GM20000 (cell line): ENCODE measurements around the gene NXF2B.
"Not testable (repeated sequence)": the region's sequence is repeated elsewhere in the genome, so short reads cannot be mapped to it uniquely, and the experiment has no call there.

Experiments
- DNase-seq: peaks from one replicate; pipeline ENCODE4 v3.0.0; 2012; ENCODE audit warnings: low spot score
- CTCF ChIP-seq: IDR thresholded peaks from 2 replicates; pipeline ENCODE4 v1.5.1; 2012; ENCODE audit warnings: mild to moderate bottlenecking, control low read depth; ENCODE audit errors: extremely low read depth, missing control alignments

NXF2B gene

GRCh38 chrX:102439908-102440307, at the start of gene NXF2B:
NXF2B (minus strand) TSS chrX:102440008; CDS start chrX:102380036, 59,972 bp downstream.
- not testable (repeated sequence) for DNase-seq

- DNase-seq, result not testable (repeated sequence)
Observed at GRCh38 chrX:102478765-102479164, 39.0 kb upstream of the NXF2B start.

GRCh38 chrX:102471762-102472220, 32.0 kb upstream of the NXF2B start, which contains the start of gene TCP11X2:
TCP11X2 (minus strand) TSS chrX:102471812.
- not testable (repeated sequence) for DNase-seq

GRCh38 chrX:102470215-102470614, 30.4 kb upstream of the NXF2B start:
- DNase-seq, result not testable (repeated sequence)

GRCh38 chrX:102458615-102459014, 18.8 kb upstream of the NXF2B start:
- DNase-seq, result not testable (repeated sequence)

GRCh38 chrX:102414493-102414892, 25.3 kb downstream of the NXF2B start:
- not testable (repeated sequence) for DNase-seq

GRCh38 chrX:102345916-102346315, 93.9 kb downstream of the NXF2B start:
- peak; percentile 58 for TF ChIP-seq CTCF
- DNase-seq, result peak; percentile 26

GRCh38 chrX:102341867-102342266, 97.9 kb downstream of the NXF2B start:
- no peak for TF ChIP-seq CTCF
- no peak for DNase-seq

- no peak for DNase-seq
Observed at GRCh38 chrX:102339312-102340298, 100.2 kb downstream of the NXF2B start.

GRCh38 chrX:102338162-102338561, 101.6 kb downstream of the NXF2B start:
- TF ChIP-seq CTCF, result no peak
- DNase-seq, result no peak

More at GRCh38 chrX:102339312-102340298, 100.2 kb downstream of the NXF2B start:
- TF ChIP-seq CTCF, result no peak
